Superior temporal gyrus (tissue), 1 donor: Measurements from ENCODE around the gene ARHGAP1.
A peak's percentile ranks its signal among the peaks of the same experiment; 100 is the strongest.
"Not testable (repeated sequence)": the region's sequence is repeated elsewhere in the genome, so short reads cannot be mapped to it uniquely, and the experiment has no call there.

ENCODE experiments used
- DNase-seq: peaks from one replicate; pipeline ENCODE4 v3.0.0-alpha.2; 2016; ENCODE audit errors: extremely low spot score

Gene ARHGAP1

GRCh38 chr11:46723359-46723680 lies 22.9 kb upstream of the ARHGAP1 start:
- no peak for DNase-seq

- DNase-seq: no peak
Measured at GRCh38 chr11:46722566-46723358, 22.3 kb upstream of the ARHGAP1 start.

GRCh38 chr11:46721286-46721685 lies 20.9 kb upstream of the ARHGAP1 start:
- no peak for DNase-seq

- no peak for DNase-seq
Measured at GRCh38 chr11:46719543-46720218, 19.3 kb upstream of the ARHGAP1 start.

- DNase-seq: no peak
Measured at GRCh38 chr11:46719048-46719542, 18.7 kb upstream of the ARHGAP1 start, which contains the start of gene F2. TSS of gene F2 (plus strand) at chr11:46719213. CDS start at chr11:46719236, 23 bp downstream.

- DNase-seq: no peak
Measured at GRCh38 chr11:46718155-46719019, 18.0 kb upstream of the ARHGAP1 start.

GRCh38 chr11:46717825-46718154 lies 17.4 kb upstream of the ARHGAP1 start:
- DNase-seq: not testable (repeated sequence)

GRCh38 chr11:46712874-46713576 lies 12.6 kb upstream of the ARHGAP1 start:
- no peak for DNase-seq

- no peak for DNase-seq
Measured at GRCh38 chr11:46711303-46711702, 10.9 kb upstream of the ARHGAP1 start.

GRCh38 chr11:46710821-46711269 lies 10.4 kb upstream of the ARHGAP1 start:
- peak; percentile 70 for DNase-seq

GRCh38 chr11:46709351-46709750 lies 8.9 kb upstream of the ARHGAP1 start:
- DNase-seq: not testable (repeated sequence)

- no peak for DNase-seq
Measured at GRCh38 chr11:46706886-46707285, 6.5 kb upstream of the ARHGAP1 start.

- DNase-seq: no peak
Measured at GRCh38 chr11:46705070-46705688, 4.8 kb upstream of the ARHGAP1 start.

GRCh38 chr11:46701078-46701654 lies 747 bp upstream of the ARHGAP1 start:
- no peak for DNase-seq

GRCh38 chr11:46698597-46698996 lies 1.8 kb downstream of the ARHGAP1 start:
- no peak for DNase-seq

GRCh38 chr11:46697723-46698122 lies 2.7 kb downstream of the ARHGAP1 start:
- DNase-seq: no peak

GRCh38 chr11:46697303-46697702 lies 3.1 kb downstream of the ARHGAP1 start:
- peak; percentile 67 for DNase-seq

GRCh38 chr11:46696212-46696558 lies 4.2 kb downstream of the ARHGAP1 start:
- DNase-seq: peak; percentile 97

GRCh38 chr11:46695345-46696211 lies 4.8 kb downstream of the ARHGAP1 start:
- DNase-seq: no peak

- no peak for DNase-seq
Measured at GRCh38 chr11:46694607-46695006, 5.8 kb downstream of the ARHGAP1 start.
